ENCODE results near the gene BLOC1S1.

- no peak for TF ChIP-seq CTCF (IDR thresholded peaks at IDR 0.05)
- TF ChIP-seq POLR2A (IDR thresholded peaks at IDR 0.05), result no peak
Measured at GRCh38 chr12:55719371-55719770, 3.5 kb downstream of the BLOC1S1 start.
